GM23338 (cell line): ENCODE measurements around the gene ING5. TPM values are rescaled to one million over a fixed set of nuclear protein-coding genes. Genes with fewer than 3 reads are reported as not detected.

Experiments used
- ATAC-seq: fragments of 200-7000 bp; cut with Tn5 transposase; 3 replicates; pipeline ENCODE4 v1.9.1; 2020
- DNase-seq: peaks from one replicate; pipeline ENCODE4 v3.0.0-alpha.2; 2015; ENCODE audit warnings: low spot score
- H2AFZ ChIP-seq: fragments of 200-600 bp; sonication (generic); 2 replicates; pipeline ENCODE4 v1.8.0; 2016; ENCODE audit warnings: antibody characterized with exemption, mild to moderate bottlenecking, moderate library complexity
- H3F3A ChIP-seq: fragments of 200-600 bp; sonication (generic); replicated peaks from 2 replicates; pipeline ENCODE4 v1.8.0; 2017; ENCODE audit warnings: antibody characterized with exemption, mixed run types, low read depth
- H3K27ac ChIP-seq: fragments of 200-600 bp; sonication (generic); 2 replicates; pipeline ENCODE4 v1.6.1; 2016; ENCODE audit warnings: low read depth
- H3K27me3 ChIP-seq: fragments of 200-600 bp; sonication (generic); 2 replicates; pipeline ENCODE4 v1.8.0; 2016; ENCODE audit warnings: mild to moderate bottlenecking, mixed run types, moderate library complexity; ENCODE audit not compliant: insufficient read depth
- H3K36me3 ChIP-seq: fragments of 200-600 bp; sonication (generic); 2 replicates; pipeline ENCODE4 v1.8.0; 2016; ENCODE audit warnings: mild to moderate bottlenecking; ENCODE audit not compliant: insufficient read depth
- H3K4me1 ChIP-seq: fragments of 200-600 bp; sonication (generic); 2 replicates; pipeline ENCODE4 v1.8.0; 2016; ENCODE audit warnings: mild to moderate bottlenecking, moderate library complexity; ENCODE audit not compliant: insufficient read depth
- H3K4me2 ChIP-seq: fragments of 200-600 bp; sonication (generic); 2 replicates; pipeline ENCODE4 v1.7.1; 2017; ENCODE audit warnings: mixed run types
- H3K4me3 ChIP-seq: fragments of 200-600 bp; sonication (generic); 2 replicates; pipeline ENCODE4 v1.6.1; 2016; ENCODE audit warnings: mixed run types
- H3K79me2 ChIP-seq: fragments of 200-600 bp; sonication (generic); replicated peaks from 2 replicates; pipeline ENCODE4 v1.8.0; 2017; ENCODE audit warnings: mild to moderate bottlenecking; ENCODE audit not compliant: insufficient read depth
- H3K9me2 ChIP-seq: fragments of 200-600 bp; sonication (generic); 2 replicates; pipeline ENCODE4 v1.8.0; 2017; ENCODE audit not compliant: insufficient read depth
- H4K20me1 ChIP-seq: fragments of 200-600 bp; sonication (generic); replicated peaks from 2 replicates; pipeline ENCODE4 v1.8.0; 2017; ENCODE audit warnings: mild to moderate bottlenecking; ENCODE audit not compliant: insufficient read depth
- H3K27ac Mint-ChIP-seq: 2 replicates; pipeline ENCODE4 v1.8.0; 2020; ENCODE audit warnings: inconsistent platforms, mild to moderate bottlenecking, moderate library complexity, mixed read lengths
- H3K27me3 Mint-ChIP-seq: 3 replicates; pipeline ENCODE4 v1.8.0; 2022; ENCODE audit warnings: low read depth, mild to moderate bottlenecking, moderate library complexity, mixed read lengths, inconsistent platforms; ENCODE audit not compliant: insufficient read depth, poor library complexity
- H3K36me3 Mint-ChIP-seq: 3 replicates; pipeline ENCODE4 v1.8.0; 2021; ENCODE audit warnings: low read depth, mild to moderate bottlenecking, inconsistent platforms, moderate library complexity, mixed read lengths
- H3K4me1 Mint-ChIP-seq: 3 replicates; pipeline ENCODE4 v1.8.0; 2020; ENCODE audit warnings: mild to moderate bottlenecking, inconsistent platforms, mixed read lengths
- H3K4me3 Mint-ChIP-seq: 3 replicates; pipeline ENCODE4 v1.8.0; 2021; ENCODE audit warnings: moderate library complexity, mild to moderate bottlenecking, inconsistent platforms, mixed read lengths
- H3K9me3 Mint-ChIP-seq: 3 replicates; pipeline ENCODE4 v1.8.0; 2020; ENCODE audit warnings: moderate library complexity, mild to moderate bottlenecking, inconsistent platforms, mixed read lengths
- CREB1 ChIP-seq: fragments of 250-450 bp; sonication (Bioruptor Pico); IDR thresholded peaks from 2 replicates; pipeline ENCODE4 v1.5.0; 2020; ENCODE audit warnings: low read depth, mild to moderate bottlenecking, moderate library complexity
- ETS1 ChIP-seq: IDR thresholded peaks from 2 replicates; pipeline ENCODE4 v1.6.1; 2016; ENCODE audit warnings: antibody characterized with exemption
- EZH2phosphoT487 ChIP-seq: fragments of 200-600 bp; sonication (generic); IDR thresholded peaks from one replicate; pipeline ENCODE4 v1.8.1; 2018; ENCODE audit warnings: antibody characterized with exemption; ENCODE audit not compliant: unreplicated experiment
- JUNB ChIP-seq: IDR thresholded peaks from one replicate; pipeline ENCODE4 v1.6.1; 2016; ENCODE audit warnings: antibody characterized with exemption; ENCODE audit not compliant: unreplicated experiment
- NANOG ChIP-seq: IDR thresholded peaks from 2 replicates; pipeline ENCODE4 v1.6.1; 2016; ENCODE audit warnings: antibody characterized with exemption, borderline replicate concordance
- ZNF114 ChIP-seq: fragments of 250-450 bp; sonication (Bioruptor Pico); IDR thresholded peaks from 2 replicates; pipeline ENCODE4 v1.5.0; 2020; ENCODE audit warnings: mild to moderate bottlenecking, moderate library complexity
- ZNF331 ChIP-seq: fragments of 250-450 bp; sonication (Bioruptor Pico); IDR thresholded peaks from 2 replicates; pipeline ENCODE4 v1.5.0; 2020; ENCODE audit warnings: low read depth, mild to moderate bottlenecking, moderate library complexity
- ZNF462 ChIP-seq: fragments of 250-450 bp; sonication (Bioruptor Pico); IDR thresholded peaks from 2 replicates; pipeline ENCODE4 v1.5.0; 2020; ENCODE audit warnings: mild to moderate bottlenecking, moderate library complexity
- polyA plus RNA-seq: library from polyadenylated mRNA; unstranded; fragments of >200 nt; fragmentation: Nextera tagmentation; extraction: Ambion mirVana; gene quantifications from 2 replicates; pipeline ENCODE4 v1.2.1, GENCODE V29; 2016
- total RNA-seq: library from RNA; depleted of rRNA; stranded (reverse); fragments of >200 nt; shearing (Covaris generic); gene quantifications from 2 replicates; pipeline ENCODE4 v1.2.3, GENCODE V29; 2014

ING5 gene
- total and polyA plus RNA-seq, 2 experiments from 2014 or later = 25.7 to 42.5 TPM

- TF ChIP-seq ZNF462 (no peak), ZNF331 (CRISPR knock-in tag) (no peak)
Measured at GRCh38 chr2:241762321-241762932, 60.6 kb downstream of the ING5 start (continued).

GRCh38 chr2:241762933-241763369 lies 61.1 kb downstream of the ING5 start:
- H3K36me3 ChIP-seq = no peaks in the 10 kb centered on the region
- Mint-ChIP-seq H3K9me3 (peaks cover 23% of the 10 kb centered on the region), H3K36me3 (peaks cover 26% of the 10 kb centered on the region), H3K4me3 (no peak overlapping the region), H3K27ac (no peak overlapping the region), H3K4me1 (peaks cover 6% of the 10 kb centered on the region; the same call in 2 of the 3 replicates), H3K27me3 (peaks cover 8% of the 10 kb centered on the region)
- no peaks in the 10 kb centered on the region for H3K4me1 ChIP-seq
- peaks cover 8% of the 10 kb centered on the region; the same call in 1 of the 2 replicates for H3F3A ChIP-seq
- H3K4me2 ChIP-seq = no peak overlapping the region
- H3K79me2 ChIP-seq = no peaks in the 10 kb centered on the region
- no peaks in the 10 kb centered on the region for H3K27me3 ChIP-seq
- no peak overlapping the region for H3K27ac ChIP-seq
- no peaks in the 10 kb centered on the region for H3K9me2 ChIP-seq
- DNase-seq (no peak), ATAC-seq (no peak)
- no peak overlapping the region for H2AFZ ChIP-seq
- H4K20me1 ChIP-seq = no peaks in the 10 kb centered on the region
- no peak overlapping the region for H3K4me3 ChIP-seq
- TF ChIP-seq JUNB (no peak), ZNF114 (CRISPR knock-in tag) (no peak), ZNF462 (no peak), EZH2phosphoT487 (no peak), CREB1 (CRISPR knock-in tag) (no peak), NANOG (no peak), ZNF331 (CRISPR knock-in tag) (no peak), ETS1 (no peak)
